HG03571 (cell line): ENCODE data around the gene CAP2.
"Not testable (repeated sequence)": the region's sequence is repeated elsewhere in the genome, so short reads cannot be mapped to it uniquely, and the experiment has no call there.

Source experiments
- ATAC-seq: cut with Tn5 transposase; IDR thresholded peaks from one replicate; pipeline ENCODE4 v1.9.1; 2021; ENCODE audit not compliant: unreplicated experiment

Gene CAP2

DNA sequence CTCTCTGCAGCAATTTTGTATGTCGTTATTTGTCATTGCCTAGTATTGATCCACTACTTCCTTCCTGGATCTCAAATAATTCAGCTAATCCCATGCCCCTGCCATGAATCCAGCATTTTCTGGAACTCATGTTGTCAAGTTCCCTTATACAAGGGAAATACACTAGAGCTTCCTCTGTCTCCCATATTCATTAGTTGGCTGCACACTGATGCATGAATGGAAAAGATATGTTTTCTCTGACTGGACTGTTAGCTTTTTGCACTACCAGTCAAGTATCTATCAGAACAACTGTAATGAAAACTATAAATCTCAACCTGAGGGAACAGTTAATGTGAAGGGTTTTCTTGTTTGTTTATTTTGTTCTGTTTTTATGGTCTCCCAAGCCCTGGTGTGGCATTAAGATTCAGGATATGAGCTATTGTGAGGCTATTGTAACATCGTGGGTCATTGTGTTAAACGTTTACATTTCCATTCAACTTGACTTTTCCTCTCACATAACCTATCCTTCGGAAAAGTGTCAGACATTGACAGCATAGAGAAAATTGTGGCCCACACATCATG lies 104.2 kb downstream of the CAP2 start:
- ATAC-seq: no peak

DNA sequence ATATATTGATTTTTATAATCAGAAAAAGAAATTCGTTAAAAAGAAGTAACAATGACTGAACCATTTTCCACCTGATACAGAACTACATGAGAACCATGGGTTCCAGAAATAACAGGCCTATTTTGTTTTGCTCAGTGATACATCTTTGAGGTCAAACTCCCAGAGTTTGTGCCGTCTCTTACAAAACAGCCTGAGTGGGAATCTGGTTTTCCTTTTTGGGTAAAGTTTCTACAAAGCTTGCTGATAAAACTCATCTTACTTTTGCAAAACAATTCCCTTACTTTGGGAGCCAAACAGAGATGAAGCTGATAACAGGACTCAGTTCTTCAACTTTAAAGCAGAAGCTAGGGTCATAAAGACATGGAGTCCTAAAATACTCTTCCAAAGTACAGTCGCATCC lies 108.0 kb downstream of the CAP2 start:
- ATAC-seq: no peak

DNA sequence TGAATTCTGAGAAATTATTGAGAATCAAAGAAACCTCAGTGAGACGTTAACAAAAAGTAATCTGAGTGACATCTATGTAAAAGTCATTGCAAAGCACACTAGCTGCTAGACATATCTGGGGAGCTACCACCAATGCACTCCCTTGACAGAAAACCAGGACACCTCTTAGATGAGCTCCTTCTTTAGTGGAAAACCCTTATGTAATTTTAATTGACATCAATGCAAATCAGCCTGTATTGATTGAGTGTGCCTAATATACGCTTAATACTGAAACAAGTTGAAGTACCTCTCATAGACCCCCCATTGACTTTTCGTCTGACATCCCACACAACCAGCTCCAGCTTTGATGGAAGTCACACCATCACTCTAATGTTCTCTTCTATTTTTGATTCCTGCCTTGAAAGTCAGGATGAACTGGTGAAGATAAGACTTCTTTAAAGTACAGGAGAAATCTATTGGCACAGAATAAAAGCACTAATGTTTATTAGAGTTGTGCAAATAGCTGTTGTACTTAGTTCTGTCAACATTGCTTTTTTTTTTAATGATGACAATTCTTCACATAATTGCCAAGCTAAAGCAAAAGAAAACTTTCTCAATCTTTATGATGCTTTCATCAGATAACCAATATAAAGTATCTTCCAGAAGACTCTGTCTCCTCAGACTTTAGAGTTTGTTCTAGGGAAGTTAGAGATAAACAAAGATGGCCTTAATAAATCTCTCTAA lies 108.7 kb downstream of the CAP2 start:
- no peak for ATAC-seq

DNA sequence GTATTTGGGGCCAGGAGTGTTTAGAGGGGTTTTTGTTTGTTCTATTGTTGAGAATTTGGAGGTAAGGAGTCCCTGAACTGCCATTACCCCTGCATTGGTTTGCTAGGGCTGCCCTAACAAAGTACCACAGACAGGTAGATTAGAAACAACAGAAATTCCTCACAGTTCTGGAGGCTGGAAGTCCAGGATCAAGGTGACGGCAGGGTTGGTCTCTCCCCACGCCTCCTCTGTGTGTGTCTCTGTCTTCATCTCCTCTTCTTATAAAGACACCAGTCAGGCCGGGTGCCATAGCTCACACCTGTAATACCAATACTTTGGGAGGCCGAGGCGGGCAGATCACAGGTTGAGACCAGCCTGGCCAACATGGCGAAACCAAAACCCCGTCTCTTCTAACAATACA lies 109.7 kb downstream of the CAP2 start:
- ATAC-seq: no peak

DNA sequence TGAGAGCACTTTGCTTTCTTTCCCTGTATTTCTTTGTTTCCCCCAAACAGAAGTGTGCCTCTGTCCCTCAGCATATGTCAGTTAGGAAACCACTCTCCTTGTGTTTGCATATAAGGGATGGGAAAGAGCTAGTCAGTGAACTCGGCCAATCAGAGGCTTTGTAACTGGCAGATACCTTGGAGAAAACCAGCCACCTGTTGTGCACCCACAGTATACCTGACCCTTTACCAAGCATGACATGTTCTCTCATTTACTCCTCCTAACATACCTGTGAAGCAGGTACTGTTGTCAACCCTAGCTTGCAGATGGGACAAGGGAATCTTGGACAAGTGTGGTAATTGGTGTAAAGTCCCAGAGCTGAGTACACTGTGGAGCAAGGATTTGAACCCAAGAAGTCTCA lies 110.6 kb downstream of the CAP2 start:
- ATAC-seq: no peak

DNA sequence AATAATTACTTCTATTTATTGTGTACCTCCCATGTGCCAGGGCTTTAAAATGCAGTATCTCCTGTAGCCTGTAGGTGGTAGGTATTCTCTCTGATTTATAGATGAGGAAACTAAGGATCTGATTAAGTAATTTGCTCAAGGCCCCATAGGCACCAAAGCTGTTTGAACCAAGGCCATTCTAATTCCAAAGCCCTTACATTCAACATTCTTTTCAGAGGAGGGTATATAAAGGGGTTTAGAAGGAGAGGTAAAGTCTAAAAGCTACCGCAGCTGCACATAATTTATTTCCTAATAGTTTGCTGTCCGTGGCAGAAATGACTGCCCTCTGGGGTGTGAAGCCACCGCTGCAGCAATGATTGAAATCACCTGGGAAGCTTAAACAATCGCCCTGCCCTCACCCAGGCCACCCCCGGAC lies 111.7 kb downstream of the CAP2 start:
- no peak for ATAC-seq

DNA sequence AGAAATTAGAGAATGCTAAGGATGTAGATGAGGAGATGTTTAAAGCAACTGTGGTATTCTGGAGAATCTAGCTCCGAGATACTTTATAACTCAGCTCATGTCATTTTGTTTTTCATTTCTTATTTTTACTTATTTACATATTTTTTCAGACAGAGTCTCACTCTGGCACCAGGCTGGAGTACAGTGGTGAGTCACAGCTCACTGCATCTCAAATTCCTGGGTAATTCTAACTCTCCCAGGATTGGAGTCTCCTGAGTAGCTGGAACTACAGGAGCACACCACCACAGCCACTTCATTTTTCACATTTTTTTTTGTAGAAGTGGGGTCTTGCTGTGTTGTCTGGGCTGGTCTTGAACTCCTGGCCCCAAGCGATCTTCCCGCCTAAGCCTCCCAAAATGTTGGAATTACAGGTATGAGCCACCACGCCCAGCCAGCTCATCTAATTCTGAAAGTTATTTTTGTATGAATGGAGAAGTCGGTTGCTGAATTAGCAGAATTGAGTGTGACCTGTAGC lies 112.4 kb downstream of the CAP2 start:
- no peak for ATAC-seq

DNA sequence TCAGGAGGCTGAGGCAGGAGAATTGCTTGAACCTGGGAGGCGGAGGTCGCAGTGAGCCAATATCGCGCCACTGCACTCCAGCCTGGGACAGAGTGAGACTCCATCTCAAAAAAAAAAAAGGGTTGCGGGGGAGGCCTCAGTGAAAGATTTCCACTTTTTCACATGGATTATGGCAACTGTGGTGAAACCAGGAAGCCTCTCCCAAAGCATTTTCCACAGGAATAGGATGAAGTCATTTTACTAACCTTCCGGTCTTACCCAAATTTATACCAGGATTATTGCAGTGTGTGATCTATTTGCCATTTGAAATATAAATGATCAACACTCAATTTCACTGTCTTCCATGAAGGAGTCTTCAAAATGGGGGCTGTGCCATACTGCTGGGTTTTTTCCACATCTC lies 113.1 kb downstream of the CAP2 start:
- no peak for ATAC-seq

DNA sequence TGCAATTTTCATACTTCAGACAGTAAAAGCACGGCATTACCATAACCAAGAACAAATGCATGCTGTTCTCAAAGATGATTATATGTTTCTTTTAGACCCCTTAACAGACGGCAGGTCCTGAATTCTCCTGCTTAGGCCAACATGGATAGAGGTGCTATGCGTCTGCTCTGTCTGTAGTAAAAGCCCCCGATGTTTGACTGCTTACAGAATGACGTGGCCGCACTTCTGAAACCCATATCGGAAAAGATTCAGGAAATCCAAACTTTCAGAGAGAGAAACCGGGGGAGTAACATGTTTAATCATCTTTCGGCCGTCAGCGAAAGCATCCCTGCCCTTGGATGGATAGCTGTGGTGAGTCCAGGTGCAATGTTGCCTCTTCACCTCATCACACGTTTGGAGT lies 113.6 kb downstream of the CAP2 start:
- ATAC-seq: no peak

DNA sequence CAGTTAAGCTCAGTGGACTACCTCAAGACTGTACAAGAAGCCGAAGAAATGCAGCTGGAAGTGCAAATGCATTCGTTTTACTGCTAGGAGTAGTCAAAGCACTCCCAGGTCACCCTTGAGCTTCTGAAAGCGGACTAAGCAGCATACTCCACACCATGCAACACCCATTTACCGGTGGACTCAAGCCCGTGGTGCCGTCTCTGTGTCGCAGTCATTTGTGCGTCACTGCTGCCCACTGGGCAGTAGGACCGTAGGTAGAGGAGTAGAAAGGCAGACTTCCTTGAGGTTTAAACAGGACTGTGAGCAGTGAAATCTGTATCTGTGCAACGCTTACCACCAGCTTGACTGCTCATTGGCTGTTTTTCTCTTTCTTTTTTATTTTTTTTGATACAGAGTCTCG lies 117.7 kb downstream of the CAP2 start:
- ATAC-seq: no peak

DNA sequence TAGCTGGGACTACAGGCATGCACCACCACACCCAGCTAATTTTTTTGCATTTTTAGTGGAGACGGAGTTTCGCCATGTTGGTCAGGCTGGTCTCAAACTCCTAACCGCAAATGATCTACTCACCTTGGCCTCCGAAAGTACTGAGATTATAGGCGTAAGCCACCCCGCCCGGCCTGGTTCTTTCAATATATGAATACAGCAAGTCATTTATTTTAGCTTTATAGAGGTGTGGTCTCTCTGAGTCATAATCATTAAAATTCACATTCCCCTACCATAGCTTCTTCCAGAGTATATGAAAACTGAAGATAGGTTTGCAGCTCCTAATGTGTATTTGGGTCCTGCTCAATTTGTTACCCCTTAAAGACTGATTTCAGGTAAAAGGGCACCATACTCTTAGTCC lies 118.2 kb downstream of the CAP2 start:
- no peak for ATAC-seq

DNA sequence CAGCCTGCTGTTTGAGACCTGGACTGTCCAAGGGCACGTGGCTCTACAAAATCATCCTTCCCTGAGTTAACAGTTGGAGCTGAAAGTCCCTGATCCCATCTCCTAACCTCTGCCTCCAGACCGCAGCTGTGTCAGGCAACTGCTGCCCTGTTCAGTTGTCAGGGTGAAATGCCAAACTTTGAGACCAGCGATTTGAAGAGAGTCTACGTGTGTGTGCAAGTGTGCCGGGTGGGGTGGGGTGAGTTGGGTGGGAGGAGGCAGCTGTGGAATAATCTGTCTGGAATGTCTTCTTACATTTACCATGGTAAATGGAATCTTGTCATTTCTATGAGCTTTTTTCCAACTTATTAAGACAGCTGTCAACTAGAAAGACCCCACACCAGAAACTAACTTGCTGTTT lies 125.7 kb downstream of the CAP2 start:
- no peak for ATAC-seq

DNA sequence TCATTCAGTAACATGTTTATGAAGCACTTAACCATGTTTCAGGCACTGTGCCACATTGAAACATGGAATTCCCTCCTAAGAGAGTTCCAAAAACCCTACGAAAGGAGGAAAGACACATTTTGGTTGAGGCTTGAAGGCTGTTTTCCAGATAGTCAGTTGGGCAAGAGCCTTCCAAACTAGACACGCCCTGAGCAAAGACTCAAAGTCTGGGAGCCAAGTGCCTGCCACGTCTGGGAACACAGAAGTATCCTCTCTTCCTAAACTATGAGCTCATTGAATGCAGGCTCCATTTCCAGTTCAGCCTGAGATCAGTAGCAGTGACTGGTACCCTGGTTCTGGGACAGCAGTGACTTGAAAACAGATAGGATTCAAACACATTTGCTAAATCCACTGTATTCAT lies 132.2 kb downstream of the CAP2 start:
- ATAC-seq: no peak

DNA sequence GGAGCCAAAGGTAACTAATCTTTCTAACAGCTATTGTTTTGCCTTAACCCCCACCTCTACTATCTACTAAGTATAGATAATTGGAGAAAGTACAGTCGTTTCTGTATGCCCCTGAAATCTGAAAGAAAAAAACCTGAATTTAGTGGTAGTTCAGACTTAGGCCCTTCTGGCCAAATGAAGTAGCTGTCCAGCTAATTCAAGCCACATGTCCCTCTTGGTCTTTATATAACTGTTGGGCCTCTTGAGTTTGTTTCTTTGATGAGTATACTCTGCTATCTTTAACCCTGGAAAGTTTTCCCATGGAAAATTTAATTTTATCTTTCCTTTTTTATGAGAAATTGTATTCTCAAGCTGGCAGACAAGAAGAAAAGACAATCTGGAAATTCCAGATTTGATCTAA lies 133.7 kb downstream of the CAP2 start:
- ATAC-seq: no peak

DNA sequence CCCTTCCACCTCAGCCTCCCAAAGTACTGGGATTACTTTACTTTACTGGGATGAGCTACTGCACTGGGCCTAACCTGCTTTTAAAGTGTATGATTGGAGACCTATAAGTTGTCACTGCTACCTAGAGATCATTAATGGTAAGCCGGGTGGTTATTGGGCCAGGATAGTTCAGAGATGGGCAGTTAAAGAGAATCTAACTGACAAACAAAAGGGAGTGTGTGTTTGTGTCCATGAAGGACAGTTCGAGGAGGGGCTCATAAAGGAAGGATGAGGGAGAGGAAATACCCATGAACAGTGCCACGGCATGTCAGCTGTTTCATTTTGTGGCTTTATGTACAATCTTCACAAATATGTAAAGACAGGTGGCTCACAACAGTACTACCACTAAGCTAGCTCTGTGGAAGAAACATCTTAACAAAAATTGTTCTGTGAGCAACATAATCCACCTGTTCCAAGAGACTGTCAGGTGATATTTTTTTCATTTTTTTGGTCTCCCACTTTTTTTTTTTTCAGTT lies 137.0 kb downstream of the CAP2 start:
- no peak for ATAC-seq

DNA sequence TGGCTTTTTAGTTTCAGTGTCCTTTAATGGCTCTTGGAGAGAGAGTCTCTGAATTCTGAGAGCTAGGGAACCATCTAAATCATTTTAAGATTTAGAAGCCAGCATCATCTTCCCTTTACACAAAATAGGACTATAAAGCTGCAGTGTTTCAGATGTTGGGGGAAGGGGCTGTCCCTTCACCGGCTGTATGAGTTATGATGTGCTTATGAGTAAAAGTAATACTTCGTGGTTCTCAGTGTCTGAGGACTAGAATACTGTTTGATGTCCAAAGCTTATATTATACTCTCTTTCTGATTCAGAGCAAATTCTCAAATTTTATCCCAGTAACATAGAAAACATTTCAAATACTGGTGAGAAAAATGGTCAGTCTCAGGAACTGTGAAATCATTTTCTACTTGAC lies 143.2 kb downstream of the CAP2 start:
- no peak for ATAC-seq

DNA sequence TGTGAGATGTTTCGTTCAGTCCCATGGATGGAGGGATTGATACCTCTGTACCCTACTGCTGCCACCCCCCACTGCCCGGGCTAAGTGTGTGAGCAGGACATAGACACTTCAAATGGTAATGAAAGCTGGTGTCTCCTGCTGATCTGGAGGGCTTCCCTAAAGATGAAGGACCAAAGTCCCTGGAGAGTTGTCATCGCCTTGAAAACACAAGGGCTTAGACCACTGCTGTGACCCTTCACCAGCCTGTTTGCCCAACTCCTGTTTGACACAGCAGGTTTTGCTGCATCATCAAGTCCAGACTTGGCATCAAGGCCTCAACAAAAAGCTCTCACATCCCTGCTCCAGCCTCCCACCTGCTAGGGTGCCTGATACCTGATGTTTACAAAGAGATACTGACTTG lies 148.8 kb downstream of the CAP2 start:
- no peak for ATAC-seq

DNA sequence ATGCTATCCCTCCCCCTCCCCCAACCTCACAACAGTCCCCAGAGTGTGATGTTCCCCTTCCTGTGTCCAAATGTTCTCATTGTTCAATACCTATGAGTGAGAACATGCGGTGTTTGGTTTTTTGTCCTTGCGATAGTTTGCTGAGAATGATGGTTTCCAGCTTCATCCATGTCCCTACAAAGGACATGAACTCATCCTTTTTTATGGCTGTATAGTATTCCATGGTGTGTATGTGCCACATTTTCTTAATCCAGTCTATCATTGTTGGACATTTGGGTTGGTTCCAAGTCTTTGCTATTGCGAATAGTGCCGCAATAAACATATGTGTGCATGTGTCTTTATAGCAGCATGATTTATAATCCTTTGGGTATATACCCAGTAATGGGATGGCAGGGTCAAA lies 152.3 kb downstream of the CAP2 start:
- not testable (repeated sequence) for ATAC-seq

DNA sequence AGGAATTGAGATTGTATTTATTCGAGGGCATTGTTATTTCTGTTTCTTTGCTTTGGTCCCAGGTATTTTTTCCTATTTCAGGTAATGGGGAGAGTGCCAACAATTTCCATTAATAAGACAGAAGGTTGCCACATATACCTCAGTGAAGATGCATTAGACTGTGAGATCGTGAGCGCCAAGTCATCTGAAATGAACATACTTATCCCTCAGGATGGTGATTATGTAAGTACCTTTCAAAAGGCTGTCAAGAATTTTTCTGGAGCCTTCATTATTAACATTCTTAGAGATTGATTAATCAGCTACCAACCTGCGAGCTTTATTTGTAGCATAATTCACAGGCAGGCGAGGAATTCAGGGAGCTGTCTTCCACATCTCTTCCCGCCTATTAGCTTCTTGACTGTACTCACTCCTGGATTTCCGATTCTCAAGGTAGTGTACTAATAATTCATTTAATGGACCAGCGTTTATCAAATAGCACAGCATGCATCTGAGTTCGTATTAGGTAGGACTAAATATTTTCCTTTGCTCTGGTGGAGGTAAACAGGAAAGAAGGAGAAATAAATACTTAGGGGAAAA lies 158.1 kb downstream of the CAP2 start:
- ATAC-seq: no peak

DNA sequence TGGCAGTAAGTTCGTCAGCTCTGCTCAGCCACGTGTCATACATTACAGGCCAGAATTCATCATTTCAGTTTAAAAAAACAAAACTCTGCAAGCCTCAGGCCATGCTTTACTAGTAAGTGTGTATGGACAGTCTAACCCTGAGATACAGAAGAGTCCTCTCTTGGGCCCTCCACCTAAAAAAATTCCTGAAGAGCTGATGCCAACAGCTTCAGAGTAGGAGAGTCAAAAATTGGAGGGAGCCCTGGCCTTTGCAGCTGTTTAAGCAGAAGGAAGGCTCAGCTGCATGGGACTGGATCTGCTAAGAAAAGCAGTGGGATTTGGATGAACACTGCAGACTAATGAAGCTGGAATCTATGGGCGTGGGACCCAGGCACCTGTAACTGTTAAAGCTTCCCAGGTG lies 159.5 kb downstream of the CAP2 start:
- ATAC-seq: no peak

DNA sequence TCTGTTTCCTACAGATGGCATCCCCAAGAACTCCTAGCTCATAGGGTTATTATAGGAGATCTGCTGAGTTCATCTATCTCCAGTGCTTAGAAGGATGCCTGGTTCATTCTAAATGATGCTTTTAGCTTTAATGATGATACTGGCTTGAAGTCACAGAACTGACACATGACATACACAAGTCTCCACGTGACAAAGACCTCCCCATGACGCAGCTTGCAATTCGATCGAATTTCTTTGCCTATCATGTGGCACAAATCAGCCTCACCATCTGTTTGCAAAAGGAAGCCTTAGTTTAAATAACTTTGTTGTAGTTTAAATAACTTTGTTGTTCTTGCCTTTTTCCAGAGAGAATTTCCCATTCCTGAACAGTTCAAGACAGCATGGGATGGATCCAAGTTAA lies 162.6 kb downstream of the CAP2 start:
- no peak for ATAC-seq

DNA sequence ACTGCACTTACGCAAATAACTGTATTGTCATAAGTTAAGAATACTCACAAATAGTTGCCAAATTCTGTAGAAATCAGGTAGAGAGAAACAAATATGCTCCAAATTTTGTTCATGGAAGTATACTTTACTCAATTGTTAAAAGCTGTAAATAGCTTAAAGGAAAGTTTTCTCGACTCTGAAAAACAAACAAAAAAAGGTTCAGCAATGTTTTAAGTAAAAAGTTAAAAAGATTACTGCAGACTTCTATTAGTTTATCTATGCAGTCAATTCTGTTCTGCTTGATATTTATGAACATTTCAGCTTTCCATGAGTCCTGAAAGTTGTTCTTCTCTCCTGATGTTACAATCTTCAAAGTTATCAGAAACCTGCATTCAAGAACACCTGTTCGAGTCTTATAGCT lies 169.2 kb downstream of the CAP2 start:
- no peak for ATAC-seq
